HG03039 (cell line): Measurements from ENCODE around the gene GH2.
"Not testable (repeated sequence)": the region's sequence is repeated elsewhere in the genome, so short reads cannot be mapped to it uniquely, and the experiment has no call there.

Experiments
- ATAC-seq: cut with Tn5 transposase; IDR thresholded peaks from one replicate; pipeline ENCODE4 v1.9.1; 2021; ENCODE audit warnings: mild to moderate bottlenecking, moderate library complexity; ENCODE audit not compliant: unreplicated experiment

Gene GH2

DNA sequence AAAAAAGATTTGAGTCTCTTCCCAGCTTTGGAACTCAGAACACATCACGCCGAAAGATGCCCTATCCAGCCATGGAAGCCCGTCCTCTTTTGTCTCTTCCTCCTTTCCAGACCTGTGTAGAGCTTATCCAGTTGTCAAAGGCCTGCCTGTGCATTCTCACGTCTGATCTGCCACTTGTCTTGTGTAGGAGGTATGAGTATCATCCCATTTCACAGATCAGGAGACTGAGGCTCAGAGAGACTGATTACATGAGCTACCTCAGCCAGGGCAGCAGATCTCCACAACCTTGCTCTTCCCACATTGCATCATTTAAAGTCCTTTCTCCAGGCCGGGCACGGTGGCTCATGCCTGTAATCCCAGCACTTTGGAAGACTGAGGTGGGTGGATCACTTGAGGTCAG is 7.1 kb downstream of the GH2 start:
- not testable (repeated sequence) for ATAC-seq

DNA sequence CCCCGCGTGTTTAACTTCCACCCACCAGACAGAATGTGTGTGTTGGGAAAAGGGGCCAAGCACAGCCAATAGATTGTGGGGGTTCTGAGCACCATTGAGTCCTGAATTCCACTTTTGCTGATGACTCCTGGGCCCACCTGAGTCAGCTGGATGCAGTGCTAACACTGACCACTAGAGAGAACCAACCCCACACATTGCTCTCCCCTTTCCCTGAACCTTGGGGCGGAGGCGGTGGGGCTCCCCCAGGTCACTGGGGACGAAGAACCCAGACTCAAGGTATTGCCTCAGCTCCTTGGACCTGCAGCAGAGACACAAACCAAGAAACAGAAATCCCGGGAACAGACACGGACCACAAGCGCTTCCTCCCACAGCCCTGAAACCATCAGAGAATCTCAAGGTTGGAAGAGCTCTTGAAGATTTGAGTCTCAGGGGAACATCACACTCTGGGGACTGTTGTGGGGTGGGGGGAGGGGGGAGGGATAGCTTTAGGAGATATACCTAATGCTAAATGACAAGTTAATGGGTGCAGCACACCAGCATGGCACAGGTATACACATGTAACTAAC is 7.6 kb downstream of the GH2 start:
- ATAC-seq = not testable (repeated sequence)

DNA sequence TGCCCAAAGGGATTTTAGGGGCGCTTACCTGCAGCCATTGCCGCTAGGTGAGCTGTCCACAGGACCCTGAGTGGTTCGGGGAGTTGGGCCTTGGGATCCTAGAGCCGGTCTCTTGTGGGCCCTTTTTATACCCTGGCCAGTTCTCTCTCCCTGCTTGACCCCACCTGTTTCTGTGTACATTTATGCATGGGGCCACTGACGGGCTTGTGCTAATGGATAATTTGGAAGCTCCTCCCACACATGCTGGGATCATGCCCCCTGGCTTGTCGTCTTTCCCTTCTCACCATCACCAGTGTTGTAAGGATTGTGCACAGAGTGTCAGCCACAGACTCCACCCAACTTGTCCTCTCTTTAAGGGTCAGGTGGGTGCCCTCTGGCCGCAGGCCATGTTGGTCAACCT is 8.2 kb downstream of the GH2 start, which contains the start of gene CSH2:
TSS of gene CSH2 (minus strand) at position 101 of the 400 bp plus-strand sequence. CDS start at position 38, 63 bp downstream.
- ATAC-seq = not testable (repeated sequence)

DNA sequence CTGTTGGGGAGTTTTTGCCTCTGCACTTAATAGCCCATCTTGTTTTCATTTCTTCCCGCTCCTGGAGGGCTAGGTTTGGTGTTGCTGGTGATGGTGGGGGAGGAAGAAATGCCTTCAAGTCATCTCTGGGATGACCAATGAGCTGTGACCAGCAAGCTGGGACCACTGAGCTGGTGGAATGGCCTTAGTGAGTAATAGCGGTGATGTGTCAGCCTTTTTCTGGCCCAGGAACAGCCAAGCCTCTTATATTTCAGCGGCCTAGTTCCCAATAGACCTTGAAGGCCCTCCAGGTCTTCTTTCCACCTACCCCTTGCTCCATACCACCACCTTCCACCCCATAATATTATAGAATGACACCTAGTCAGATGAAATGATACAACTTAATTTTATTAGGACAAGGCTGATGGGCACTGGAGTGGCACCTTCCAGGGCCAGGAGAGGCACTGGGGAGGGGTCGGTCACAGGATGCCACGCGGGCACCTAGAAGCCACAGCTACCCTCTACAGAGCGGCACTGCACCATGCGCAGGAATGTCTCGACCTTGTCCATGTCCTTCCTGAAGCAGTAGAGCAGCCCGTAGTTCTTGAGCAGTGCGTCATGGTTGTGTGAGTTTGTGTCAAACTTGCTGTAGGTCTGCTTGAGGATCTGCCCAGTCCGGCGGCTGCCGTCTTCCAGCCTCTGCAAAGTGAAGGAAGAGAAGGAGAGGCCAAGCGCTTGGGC is 9.9 kb downstream of the GH2 start:
- ATAC-seq = not testable (repeated sequence)

DNA sequence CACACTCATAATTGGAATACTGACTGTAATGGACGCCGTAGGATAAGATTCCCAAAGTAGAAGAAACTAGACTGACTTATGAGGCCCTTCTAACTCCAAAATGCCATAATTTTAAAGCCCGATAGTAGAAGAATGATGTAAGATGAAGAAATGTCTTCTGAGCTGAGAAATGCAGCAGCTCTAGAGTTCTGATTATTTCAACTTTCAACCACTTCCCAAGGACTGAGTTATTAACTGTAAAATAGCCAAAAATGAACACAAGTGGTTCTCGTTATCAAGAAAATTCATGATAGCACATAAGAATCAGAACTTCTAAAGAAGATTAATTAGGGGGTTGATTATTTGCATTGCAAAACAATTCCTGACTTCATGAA is 11.5 kb downstream of the GH2 start:
- ATAC-seq = not testable (repeated sequence)

DNA sequence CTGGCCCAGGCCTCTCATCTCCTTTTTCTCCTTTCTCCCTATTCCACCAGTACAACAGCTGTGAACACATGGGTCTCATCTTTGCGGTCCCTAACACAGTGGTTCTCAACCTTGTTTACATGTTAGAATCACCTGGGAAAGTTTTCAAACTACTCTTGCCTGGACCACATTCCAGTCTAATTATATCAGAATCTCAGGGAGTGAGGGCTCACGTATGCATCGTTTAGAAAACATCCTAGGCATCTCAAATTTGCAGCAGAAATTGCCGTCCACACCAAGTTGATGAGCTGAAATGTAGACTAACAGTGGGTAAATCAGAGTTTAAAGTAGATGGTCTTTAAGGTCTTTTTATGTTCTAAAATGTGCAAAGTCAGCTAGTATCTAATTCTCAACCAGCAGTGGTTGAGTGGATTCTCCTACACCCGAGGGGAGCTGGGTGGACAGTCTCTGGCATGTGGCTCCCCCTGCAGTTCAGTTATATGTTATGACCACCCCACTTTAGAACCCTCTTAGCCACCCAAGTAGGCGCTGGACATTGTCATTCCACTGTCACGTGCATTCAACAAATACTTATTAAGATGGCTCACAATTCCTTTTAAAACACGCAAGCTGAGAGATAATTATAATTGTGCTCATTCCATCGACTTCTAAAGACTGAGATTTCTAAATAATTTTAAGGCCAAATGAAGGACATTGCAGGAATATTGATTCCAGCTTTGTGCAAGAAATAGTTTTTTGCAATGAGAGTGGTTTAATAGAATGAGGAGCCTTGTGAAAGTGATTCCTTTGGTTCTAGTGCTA is 12.1 kb downstream of the GH2 start:
- not testable (repeated sequence) for ATAC-seq

DNA sequence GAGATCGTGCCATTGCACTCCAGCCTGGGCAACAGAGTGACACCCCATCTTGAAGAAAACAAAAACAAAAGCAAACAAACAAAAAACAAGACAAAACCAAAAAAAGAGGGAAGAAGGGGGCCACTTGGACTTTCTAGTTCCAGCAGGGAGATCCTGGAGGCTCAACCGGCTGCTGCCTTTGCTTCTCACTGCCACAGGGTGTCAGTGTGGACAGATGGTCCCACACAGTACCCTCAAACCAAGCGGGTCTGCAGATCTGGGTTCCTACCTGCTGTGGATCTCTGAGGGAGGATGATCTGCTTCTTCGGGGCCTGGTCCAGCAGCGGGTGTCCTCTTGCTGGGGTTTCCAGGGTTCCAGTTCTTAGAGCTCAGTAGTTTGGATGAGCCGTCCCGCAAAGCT is 15.1 kb downstream of the GH2 start:
- ATAC-seq = not testable (repeated sequence)

DNA sequence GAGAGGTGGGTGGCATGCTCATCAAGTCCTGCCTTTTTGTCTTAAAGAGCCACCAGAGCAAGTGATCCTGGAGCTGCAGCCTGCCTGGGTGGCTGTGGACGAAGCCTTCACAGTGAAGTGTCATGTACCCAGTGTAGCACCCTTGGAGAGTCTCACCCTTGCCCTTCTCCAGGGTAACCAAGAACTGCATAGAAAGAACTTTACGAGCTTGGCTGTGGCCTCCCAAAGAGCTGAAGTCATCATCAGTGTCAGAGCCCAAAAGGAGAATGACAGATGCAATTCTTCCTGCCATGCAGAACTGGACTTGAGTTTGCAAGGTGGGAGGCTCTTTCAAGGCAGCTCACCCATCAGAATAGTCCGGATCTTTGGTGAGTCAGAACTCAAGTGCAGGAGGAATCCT is 22.5 kb downstream of the GH2 start:
- ATAC-seq = no peak

DNA sequence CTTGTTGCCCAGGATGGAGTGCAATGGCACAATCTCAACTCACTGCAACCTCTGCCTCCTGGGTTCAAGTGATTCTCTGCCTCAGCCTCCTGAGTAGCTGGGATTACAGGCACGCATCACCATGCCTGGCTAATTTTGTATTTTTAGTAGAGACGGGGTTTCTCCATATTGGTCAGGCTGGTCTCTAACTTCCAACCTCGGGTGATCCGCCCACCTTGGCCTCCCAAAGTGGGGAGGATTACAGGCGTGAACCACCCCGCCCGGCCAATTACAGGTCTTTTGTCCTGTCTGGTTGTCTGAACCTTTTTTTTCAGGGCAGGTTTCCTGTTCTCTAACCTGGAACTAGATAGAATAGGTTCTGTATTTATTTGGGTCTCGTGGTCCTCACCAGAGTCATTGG is 25.3 kb downstream of the GH2 start:
- ATAC-seq = not testable (repeated sequence)

DNA sequence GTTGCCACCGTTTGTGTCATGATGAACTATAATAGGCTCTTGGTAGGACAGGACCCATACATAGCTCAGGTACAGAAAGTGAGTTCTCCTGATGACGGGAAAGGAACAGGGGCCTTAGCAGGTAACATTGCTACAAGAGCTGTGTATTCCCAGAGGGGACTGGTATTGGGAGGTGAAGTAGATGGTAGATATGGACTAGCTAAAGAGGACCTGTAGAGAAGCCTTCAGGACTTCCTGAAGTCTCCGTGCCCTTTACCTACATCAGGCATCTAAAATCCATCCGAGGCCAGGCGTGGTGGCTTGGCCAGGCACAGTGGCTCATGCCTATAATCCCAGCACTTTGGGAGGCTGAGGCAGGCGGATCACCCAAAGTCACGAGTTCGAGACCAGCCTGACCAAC is 26.6 kb downstream of the GH2 start:
- no peak for ATAC-seq

DNA sequence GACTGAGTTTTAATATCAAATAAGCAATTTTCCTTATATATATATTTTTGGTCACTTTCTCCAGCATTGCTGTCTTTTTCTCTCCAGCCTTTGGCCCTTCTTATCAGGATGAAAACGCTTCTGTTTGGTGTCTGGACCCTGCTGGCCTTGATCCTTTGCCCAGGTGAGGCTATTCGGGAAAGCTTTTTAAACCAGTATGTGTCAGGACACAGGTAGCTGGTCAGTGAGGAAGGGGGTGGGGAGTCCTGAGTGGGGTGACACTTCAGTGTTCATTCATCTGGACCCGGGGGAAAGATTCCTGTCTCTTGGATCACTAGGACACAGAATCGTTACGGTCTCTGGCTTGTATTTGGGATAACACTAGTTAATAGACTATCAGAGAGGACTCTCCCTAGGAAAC is 27.0 kb downstream of the GH2 start:
- ATAC-seq = no peak

DNA sequence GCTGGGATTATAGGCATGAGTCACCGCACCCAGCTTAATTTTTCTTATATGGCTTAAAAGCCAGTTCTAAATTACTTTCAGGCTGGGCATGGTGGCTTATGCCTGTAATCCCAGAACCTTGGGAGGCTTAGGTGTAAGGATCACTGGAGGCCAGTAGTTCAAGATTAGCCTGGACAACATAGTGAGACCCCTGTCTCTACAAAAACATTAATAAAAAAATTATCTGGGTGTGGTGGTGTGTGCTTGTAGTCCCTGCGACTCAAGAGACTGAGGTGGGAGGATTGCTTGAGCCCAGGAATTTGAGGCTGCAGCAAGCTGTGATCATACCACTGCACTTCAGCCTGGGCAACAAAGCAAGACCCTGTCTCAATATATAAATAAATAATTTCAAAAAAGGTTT is 28.5 kb downstream of the GH2 start:
- no peak for ATAC-seq

DNA sequence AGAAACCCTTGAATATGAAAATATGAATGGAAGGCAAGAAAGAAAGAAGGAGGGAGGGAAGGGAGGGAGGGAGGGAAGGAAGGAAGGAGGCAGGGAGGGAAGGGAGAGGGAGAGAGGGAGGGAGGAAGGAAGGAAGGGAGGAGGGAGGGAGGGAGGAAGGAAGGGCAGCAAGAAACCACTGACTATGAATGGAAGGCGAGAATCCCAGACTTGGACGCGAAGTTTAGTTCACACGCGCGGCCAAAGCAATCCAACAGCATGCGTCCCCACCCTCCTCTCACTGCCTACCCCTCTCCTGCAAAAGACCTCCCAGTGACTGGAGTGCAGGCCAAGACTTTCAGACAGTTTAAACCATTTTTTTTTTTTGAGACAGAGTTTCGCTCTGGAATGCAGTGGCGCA is 31.3 kb downstream of the GH2 start:
- ATAC-seq = no peak

DNA sequence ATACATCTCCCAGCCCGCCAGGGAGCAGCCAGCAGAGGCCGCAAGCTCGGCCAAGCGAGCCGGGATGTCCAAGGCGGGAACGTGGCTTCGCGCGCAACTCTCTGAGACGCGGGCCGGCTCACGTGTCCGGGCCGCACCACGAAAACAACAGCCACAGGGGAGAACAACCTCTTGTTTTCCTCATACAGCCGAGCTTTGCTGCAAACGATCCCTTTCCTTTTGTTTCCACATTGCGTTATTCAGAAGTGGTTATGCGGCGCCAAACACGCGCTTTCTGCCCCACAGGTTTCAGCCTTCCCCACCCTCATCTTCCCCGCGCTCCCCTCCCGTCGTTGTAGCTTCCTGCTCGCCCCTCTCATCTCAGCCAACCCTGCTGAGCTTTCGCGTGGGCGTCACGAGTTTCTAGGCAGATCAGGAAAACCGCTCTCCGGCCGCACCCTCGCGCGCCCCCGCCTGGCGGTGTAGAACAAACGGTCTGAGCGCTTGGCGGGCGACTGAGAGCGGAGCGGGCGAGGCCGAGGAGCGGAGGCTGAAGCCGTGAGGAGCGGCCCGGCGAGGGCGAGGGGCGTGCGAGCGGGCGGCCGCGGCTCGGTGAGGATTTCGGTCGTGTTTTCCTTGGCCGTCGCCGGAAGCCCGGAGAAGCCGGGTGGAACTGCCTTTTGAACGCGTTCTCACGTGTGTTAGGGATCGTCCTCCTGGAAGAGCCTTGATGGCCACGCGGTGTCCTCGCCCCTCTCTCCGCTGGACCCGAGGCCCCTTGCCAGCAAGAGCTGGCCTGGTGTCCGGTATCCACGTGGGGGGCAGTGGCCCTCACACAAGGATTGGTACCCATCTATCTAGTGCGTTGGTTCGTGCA is 32.7 kb downstream of the GH2 start:
- ATAC-seq = no peak

DNA sequence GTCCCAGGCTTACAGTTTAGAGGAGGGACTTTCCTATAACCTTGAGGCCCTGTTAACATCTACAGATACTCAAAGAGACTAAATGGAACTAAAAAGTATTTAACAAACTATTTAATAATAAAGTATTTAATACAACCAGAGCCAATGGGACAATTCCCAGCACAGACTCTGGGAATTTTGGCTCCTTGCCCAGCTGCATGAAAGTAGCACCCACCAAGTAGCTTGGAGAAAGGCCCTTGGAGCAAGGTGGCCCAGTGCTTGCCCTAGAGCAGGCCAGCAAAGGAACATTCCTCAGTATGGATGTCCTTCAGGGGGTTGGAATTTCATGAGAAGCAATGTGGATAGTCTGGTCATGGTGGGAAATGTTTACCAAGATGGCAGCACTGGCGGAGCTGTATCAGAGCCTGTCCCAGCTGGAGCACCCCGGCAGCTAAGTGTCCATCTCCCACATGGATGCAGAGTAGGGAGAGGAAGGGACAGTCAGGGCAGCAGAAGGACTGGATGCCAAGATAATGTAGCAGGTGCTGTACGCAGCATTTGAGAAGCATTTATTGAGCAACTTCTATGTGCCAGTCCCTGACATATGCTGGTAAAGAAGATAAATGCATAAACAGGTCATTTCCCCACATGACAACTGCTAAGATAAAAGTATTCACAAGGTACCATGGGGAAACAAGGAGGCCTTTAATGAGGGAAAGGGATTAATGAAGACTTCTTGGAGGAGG is 34.1 kb downstream of the GH2 start:
- ATAC-seq = no peak

DNA sequence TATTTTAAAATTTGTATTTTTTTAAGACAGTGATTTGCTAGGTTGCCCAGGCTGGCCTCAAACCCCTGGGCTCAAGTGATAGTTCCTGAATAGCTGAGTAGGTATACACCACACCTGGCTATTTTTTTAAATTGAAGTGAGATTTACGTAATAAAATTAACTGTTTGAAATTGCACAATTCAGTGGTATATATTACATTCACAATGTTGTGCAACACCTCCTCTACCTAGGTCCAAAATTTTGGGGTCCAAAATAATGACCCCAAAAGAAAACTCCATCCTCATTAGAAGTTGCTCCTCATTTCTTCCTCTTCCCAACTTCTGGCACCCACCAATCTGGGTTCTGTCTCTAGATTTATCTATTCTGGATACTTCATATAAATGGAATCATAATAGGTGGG is 36.2 kb downstream of the GH2 start:
- no peak for ATAC-seq

DNA sequence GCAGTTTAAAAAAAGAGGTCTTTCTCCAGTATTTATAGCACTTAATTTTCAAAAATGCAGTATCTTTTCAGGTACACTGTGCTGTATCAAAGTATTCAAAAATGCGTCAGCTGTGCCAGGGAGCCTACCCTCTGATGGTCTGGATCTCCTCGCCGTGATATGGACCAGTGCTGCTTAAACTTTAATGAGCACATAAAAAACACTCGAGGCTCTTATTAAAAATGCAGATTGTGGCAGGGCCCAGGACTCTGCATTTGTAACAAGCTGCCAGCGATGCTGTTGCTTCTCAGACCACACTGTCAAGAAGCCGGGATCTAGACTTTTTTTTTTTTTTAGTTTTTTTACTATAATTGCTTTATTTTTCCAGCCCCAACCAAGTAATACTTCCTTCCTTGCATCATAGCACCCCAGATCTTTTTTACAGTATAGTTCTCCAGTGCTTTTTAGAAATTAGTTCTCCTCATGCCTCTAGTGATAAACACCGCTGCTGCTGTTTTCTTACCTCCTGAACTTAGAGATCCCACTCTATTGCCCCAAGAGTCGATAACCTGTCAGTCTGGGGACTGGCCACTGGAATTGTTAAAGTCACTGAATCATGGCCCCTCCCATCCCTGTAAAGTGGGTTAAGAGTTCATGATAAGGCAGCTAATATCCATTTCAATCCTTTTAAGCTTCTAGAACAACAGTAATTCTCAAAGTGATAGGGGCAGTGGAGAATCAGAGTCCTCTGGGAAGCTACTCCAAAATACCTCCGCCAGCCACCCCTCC is 37.6 kb downstream of the GH2 start:
- no peak for ATAC-seq

DNA sequence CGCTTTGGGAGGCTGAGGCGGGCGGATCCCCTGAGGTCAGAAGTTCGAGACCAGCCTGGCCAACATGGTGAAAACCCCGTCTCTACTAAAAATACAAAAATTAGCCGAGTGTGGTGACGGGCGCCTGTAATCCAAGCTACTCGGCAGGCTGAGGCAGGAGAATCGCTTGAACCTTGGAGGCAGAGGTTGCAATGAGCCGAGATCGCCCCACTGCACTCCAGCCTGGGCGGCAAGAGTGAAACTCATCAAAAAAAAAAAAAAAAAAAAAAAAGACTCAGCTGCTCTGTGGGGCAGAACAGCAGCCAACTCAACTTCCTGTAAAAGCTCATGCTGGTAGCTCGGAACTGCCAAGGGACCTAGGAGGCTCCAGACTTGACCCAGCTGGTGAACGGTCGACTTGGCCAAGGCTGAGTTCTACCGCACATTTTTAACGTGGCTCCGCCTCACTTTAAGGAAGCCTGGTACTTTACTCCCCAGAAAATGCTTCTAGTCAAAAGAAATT is 38.3 kb downstream of the GH2 start:
- ATAC-seq = not testable (repeated sequence)
